NOMO-1 treated with DMSO at 0.1 percent for 48 hours (cell line): ENCODE data around the gene GALNT14.

ENCODE experiments used
- DNase-seq: peaks from one replicate; lab custom pipeline; 2025; ENCODE audit not compliant: unreplicated experiment; lab: John Stamatoyannopoulos, UW

The GALNT14 gene

GRCh38 chr2:31013301-31013700 lies 124.9 kb downstream of the GALNT14 start:
- DNase-seq: no peak

DNA sequence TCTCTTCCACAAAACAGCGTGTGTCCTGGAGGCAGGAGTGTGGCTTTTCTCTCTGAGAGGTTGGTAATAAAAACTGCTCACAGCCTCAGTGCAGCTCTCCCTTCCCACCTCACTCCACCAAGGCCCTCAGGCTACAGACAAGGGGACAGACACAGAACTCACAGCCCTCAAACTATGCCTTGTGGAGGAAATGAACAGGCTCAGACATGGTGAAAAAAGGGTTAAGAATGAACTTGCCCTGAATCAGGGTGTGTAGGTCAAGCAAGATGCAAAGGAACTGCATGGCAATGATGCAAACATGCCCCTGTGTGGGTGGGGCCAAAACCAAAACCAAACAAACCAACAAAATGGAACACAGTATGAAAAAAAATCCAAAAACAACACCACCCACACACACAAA lies 125.8 kb downstream of the GALNT14 start:
- DNase-seq: no peak

GRCh38 chr2:31011587-31011986 lies 126.7 kb downstream of the GALNT14 start:
- DNase-seq: no peak

DNA sequence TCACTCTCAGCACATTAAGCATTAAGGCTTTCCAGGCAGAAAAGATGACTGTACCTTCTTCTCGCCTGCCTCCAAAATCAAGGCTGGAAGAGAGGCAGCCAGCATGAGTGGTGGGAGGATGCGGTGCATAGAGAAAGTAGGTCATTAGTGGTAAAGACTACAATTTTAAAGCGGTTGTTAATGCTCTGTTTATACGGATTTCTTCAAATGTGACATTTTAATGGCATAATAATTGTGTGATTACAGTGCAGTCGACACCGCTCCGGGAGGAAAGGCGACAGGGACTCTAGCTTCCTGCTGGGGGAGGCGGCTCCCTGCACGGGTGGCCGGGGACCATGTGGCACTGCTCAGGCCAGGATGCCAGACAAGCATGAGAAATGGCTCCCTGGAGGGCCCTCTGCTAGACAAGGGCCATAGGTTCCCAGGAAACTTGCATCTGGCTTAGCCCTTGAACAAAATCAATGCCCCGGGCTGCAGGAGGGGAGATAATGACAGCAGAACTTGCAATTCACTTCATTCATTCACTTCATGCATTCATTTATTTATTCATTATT lies 129.6 kb downstream of the GALNT14 start:
- DNase-seq: no peak

DNA sequence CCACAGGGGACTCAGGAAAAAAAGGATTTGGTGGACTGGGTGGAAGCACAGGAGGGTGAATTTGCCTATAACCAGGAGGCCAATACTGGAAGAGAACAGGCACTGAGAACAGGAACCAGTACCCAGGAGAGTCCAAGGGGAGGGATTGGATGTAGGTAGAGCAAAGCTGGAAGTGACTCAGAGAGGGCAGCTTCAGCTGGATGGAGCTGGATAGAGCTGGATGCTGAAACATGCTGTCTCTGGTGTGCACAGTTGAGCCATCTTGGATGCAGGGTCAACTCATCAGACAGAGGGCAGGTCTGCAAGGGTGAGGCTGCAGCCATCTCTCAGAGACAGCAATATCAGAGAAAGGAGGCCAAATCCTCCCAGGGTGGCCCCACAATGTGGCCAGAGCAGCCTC lies 134.0 kb downstream of the GALNT14 start:
- no peak for DNase-seq

DNA sequence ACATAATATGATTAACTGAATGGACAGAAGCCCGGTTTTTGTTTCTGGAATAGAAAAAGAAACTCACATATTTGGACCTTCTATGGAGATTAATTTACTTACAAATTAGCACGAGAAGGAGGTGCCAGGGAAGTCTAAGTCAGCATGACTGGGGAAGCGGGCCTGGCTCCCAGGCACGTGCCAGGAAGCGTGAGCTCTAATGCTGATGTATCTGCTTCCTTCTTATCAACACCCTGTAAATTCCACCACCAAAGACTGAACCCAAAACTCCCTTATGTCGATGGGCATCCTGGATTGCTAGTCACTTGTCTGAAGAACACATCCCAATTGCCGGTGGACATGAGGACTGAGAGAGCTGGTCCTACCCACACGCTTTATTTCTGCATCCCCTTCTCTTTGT lies 134.5 kb downstream of the GALNT14 start:
- no peak for DNase-seq

DNA sequence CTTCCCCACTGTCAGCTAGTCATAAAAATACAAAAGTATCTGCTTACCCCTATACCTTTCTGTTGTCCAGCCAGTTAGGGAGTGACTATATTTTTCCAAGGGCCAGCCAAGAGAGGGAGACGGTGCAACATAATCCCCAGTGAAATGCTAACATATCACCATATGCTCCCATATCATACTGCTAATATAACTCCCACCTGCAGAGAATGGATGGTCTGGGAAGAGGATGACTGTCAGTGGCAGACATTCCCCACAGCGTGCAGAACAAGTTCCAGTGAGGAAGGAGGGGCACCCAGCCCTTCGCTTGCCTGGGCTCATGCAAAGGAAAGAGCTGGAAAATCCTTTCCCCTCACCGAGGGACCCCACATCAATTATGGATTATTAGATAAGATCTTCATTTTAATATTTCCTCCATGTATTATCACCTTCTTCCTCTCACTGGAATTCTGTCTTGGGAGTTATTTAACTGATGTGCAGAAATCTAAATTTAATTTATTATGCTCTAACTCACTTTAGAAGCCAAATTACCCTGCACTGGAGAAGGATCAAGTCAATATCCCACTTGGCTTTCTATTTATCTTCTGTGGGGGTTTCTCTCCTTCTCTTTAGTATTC lies 135.6 kb downstream of the GALNT14 start:
- DNase-seq: no peak

DNA sequence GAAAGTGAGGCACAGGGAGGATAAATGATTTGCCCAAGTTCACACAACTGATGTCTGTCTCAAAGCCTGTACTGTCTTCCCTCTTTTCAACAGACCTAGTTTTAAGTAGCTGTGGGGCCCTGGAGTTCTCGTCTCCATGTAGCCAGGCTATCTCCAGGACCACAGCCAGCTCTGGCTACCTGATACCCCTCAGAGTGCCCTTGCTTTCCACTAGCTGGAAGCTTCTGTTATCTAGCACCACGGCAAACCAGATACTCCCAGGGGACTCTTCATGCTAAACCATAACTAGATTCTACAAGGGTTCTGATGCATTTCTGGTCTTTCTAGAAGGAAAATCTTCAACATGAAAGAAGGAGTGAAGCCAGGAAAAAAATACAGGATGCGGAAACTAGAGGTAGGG lies 137.3 kb downstream of the GALNT14 start:
- DNase-seq: no peak

GRCh38 chr2:30998672-30999071 lies 139.6 kb downstream of the GALNT14 start:
- no peak for DNase-seq

DNA sequence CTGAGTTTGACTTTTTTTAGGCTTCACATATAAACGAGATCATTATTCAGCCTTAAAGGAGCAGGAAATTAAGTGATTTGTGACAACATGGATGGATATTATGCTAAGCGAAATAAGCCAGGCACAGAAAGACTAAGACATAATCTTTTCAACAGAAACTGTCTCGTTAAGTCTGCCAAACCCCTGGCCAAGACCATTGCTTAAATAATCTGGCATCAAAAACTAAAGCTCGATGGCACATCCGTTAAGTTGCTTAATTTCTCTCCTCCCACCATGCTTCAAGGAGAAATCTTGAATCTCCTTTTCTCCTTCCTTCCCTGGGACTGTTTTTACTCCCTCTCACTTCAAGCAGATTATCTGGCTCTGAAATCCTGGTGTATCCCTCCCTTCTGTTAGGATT lies 140.3 kb downstream of the GALNT14 start:
- DNase-seq: no peak

DNA sequence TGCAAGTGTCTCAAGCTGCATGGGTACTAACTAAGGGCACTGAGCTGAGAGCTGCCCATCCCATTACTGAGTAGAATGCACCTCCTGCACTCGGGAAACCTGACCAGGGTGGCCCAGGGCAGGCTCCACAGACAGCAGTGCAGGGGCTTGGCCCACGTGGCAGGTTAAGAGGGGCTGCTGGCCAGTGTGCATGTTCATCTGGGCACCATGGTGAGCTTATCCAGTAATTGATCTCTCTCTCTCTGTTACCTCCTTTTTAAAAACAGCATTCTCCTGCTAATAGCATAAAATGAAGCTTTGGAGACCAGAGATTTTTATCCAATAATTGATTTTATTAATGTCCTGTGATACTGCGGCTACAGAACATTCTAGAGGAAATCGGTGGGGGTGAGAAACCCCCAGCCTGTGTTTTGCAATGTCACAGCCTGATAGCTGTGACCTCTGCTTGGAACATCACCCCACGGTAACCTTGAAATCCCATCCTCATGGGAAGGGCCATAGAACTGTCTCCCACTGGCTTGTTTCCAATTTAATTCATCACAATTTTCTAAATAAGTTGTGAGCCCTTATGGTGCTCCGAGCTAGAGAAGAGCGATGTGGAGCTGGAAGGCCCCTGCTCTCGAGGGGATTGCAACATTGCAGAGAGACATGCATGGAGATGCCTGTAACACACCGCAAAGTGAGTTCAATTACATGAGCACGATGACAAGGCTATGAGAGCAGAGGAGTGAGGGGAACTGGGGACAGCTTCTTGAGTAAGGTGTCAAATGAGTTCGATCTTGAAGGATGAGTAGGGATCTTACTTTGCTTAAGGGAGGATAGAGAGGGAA lies 143.8 kb downstream of the GALNT14 start:
- DNase-seq: no peak

DNA sequence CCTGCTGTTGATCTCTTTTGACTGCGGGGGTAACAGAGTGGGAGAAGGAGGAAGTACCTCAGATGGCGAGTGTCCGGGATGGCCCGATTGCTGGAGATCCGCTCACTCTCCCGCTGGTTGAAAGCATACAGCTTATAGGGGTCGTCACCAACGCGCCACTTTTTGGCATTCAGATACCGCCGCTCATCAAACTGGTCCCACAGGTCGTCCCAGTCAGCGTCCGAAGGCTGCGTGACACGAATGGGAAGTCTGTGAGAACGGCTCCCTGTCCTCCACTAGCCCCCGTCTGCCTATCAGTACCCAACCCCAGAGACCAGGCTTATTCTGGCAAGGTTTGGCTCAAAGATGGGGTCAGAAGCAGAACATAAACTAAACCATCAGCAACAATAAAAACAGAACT lies 145.5 kb downstream of the GALNT14 start:
- no peak for DNase-seq

- DNase-seq: no peak
Measured at GRCh38 chr2:30990671-30991070, 147.6 kb downstream of the GALNT14 start.

DNA sequence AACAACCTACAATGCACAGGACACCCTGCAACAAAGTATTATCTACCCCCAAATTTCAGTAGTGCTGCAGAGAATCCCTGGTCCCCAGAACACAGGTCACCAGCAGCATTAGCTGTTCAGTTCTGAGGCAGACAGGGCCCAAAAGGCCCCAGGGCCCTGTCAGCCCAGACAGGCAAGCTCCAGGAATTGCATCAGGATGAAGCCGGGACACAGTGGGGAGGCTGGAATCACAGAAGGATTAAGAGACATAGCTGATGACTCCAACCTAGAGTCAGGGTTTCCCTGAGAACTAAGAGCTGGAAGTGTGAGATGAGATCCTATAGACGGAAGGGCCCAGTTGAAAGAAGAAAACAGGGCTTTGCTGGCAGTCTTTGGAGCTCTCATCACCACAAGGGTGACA lies 148.1 kb downstream of the GALNT14 start:
- no peak for DNase-seq

DNA sequence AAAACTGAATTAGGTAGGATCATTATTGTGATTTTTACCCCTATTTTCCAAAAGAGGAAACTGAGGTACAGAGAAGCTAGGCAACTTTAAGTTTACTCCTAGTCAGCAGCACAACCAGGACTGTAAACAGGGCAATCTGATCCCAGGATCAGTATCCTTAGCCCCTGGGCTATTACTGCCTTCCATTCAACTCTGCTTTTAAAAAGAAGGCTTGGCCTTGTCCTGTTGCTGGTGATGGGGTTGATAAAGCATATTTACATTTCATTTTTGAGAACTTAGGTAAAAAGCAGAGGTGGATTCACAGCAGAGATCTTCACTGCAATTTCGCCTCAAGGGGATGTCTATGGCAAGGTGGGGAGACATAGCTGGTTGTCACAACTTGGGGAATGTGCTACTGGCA lies 148.5 kb downstream of the GALNT14 start:
- no peak for DNase-seq

GRCh38 chr2:30987566-30987965 lies 150.7 kb downstream of the GALNT14 start:
- DNase-seq: no peak

DNA sequence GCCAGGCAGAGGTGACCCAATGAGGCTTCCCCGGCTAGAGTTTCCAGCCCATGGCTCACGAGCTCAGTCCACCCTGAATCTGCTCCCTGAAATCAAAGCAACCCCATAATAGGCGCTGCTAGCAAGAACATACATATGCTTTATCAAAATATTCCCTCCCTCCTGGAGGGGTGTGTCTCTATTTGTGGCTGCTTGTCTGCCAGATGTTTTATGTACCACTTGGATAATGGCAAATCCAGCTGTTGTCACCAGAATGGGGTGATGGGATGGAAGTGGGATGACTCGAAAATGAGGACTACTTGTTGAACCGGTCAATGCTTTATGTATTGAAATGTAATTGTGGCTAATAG lies 152.0 kb downstream of the GALNT14 start:
- no peak for DNase-seq

GRCh38 chr2:30985493-30986230 lies 152.6 kb downstream of the GALNT14 start:
- no peak for DNase-seq

GRCh38 chr2:30984148-30984547 lies 154.1 kb downstream of the GALNT14 start:
- no peak for DNase-seq

DNA sequence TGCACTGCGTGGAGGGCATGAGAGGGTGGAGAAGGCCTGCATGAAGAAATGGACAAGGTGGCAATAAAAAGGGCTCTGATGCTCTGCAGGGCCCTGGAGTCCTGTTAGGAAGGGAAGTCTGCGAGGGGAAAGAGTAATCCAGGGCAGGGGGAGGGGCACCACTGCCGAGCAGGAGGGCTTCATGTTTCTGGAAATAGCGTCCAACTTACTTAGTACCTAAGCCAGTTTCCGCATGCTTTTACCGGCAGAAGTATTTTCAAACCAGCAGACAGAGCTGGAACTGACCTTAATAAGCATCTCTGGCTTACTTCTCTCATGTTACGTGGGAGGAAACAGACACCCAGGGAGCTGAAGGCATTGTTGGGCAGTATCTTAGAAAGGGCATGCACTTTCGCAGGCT lies 156.7 kb downstream of the GALNT14 start:
- DNase-seq: no peak

DNA sequence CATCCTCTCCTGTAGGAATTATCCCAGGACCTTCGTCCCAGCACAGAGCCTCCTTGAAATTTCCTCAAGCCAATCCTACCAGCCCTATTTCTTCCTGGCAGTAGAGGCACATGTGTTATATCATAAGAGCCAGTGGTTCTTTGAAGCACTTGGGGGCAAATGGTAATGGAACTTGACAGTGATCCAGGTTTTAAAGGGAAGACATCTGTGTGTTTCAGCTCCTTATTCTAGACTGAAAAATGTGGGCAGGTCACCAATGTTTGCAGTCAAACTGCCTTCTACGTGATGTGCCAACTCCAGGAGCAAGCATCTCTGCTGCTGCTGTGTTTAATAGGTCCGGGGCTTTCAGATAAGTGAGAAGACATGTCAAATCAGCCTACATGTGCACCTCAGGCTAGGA lies 157.1 kb downstream of the GALNT14 start:
- DNase-seq: no peak

- DNase-seq: no peak
Measured at GRCh38 chr2:30979822-30980245, 158.4 kb downstream of the GALNT14 start.
